HUDEP-2 (cell line): ENCODE results near the gene NBPF11.
"Not testable (repeated sequence)": the region's sequence is repeated elsewhere in the genome, so short reads cannot be mapped to it uniquely, and the experiment has no call there.

Source experiments
- DNase-seq, 76 experiments: peaks; one replicate each; lab custom pipeline; 2025; ENCODE audit not compliant: unreplicated experiment in 76 of 76; lab: John Stamatoyannopoulos, UW

The NBPF11 gene

DNA sequence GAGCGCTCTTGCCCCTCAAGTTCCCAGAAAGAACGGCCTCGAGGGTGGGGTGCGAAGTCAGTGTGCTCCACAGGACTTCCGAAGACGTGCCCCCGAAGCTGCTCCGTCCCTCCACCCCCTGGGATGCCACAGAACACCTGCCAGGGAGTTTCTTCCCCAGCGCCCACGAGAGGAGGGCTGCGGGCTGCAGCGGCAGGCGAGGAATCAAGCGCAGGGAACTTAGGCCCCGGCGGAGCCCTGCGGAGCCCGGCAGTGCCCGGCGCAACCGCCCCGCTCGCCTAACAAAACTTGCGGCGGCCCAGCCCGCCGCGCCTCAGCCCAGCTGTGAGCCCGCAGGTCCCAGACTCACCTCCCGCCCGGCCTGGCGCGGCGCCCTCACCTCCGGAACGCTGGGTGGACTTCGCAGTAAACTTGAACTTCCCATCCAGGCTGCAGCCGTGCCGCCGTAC lies 686 bp downstream of the NBPF11 start:
- peak in 14 of 76 experiments; percentile 4 to 30 (median 19) for DNase-seq

DNA sequence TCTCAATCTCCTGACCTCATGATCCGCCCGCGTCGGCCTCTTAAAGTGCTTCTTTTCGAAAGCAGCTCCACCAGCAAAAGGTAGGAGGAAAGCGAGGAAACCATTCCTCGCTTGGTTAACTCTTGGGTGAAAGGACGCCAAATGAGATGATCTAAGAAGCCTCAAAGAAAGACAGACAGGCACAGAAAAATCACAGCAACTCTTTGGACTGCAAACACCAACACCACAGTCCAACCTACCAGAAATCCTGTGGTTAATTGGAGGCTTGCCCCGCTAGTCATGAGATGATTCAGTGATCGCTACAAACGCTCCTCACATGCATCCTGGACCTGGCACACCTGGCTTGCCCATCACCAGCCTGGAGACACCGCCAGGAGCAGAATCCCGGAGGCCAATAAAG lies 1.1 kb downstream of the NBPF11 start:
- not testable (repeated sequence) for DNase-seq

DNA sequence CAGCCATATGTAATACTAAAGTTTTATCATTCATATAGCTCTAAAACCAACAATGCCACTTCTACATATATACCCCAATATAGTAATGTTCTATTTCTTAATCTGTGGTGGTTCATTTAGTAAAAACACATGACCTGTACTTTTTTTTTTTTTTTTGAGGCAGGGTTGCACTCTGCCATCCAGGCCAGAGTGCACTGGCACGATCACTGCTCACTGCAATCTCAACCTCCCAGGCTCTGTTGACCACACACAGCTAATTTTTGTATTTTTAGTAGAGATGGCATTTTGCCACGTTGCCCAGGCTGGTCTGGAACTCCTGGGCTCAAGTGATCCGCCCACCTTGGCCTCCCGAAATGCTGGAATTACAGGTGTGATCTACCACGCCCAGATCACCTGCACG lies 2.1 kb downstream of the NBPF11 start:
- peak in 2 of 76 experiments; percentile 1 to 7 for DNase-seq

DNA sequence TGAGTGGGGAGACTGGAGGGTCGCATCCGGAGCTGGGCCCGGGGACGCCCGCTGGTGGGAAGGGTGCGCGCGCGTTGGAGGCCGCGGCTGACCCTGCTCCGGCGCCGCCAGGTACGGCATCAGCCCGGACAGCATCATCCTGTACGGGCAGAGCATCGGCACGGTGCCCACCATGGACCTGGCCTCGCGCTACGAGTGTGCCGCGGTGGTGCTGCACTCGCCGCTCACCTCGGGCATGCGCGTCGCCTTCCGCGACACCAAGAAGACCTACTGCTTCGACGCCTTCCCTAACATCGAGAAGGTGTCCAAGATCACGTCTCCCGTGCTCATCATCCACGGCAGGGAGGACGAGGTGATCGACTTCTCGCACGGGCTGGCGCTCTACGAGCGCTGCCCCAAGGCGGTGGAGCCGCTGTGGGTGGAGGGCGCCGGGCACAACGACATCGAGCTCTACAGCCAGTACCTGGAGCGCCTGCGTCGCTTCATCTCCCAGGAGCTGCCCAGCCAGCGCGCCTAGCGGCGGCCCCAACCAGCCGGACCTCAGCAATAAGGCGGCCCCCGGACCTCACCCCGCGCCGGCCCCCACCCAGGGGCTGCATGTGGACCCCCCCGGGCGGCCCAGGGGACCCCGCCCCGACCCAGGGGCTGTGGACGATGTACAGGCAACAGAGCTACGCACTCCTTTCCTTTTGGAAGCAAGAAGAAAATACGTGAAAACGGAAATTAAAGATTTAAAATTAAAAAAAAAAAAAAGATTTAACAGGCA lies 2.8 kb downstream of the NBPF11 start:
- not testable (repeated sequence) for DNase-seq

DNA sequence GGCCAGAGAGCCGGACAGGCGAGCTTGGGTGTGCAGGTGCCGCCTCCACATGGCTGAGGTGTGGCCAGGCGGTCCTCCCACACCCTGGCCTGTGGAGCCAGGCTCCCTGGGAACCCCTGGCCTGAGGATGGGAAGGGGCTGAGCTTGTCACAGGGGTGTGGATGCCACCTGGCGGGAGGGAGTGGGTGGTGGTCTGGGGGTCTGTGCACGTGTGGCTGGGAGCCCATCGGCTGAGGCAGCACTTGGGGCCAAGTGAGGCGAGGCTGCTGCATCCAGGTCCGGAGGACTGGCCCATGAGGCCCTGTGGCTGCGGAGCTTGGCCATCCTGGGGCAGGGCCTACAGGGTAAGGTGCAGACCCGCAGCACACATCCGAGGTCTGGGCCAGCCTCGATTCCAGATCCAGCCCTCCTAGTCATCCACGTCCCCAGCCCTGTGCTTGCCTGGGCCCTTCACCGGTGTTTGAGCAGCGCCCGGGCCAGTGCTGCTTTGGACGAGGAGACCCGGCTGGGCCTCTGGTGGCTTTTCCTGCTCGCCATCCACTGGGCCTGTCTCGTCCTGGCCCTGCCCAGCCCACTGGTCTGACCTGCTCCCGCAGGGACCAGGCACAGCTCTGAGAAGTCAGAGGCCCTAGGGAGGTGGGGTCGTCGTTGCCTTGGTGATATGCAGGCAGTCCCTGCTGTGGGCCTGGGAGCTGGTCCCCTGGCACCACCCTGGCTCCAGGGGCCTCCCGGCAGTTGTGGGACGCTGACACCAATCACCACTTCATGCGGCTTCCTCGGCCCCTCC lies 4.8 kb downstream of the NBPF11 start:
- not testable (repeated sequence) for DNase-seq

DNA sequence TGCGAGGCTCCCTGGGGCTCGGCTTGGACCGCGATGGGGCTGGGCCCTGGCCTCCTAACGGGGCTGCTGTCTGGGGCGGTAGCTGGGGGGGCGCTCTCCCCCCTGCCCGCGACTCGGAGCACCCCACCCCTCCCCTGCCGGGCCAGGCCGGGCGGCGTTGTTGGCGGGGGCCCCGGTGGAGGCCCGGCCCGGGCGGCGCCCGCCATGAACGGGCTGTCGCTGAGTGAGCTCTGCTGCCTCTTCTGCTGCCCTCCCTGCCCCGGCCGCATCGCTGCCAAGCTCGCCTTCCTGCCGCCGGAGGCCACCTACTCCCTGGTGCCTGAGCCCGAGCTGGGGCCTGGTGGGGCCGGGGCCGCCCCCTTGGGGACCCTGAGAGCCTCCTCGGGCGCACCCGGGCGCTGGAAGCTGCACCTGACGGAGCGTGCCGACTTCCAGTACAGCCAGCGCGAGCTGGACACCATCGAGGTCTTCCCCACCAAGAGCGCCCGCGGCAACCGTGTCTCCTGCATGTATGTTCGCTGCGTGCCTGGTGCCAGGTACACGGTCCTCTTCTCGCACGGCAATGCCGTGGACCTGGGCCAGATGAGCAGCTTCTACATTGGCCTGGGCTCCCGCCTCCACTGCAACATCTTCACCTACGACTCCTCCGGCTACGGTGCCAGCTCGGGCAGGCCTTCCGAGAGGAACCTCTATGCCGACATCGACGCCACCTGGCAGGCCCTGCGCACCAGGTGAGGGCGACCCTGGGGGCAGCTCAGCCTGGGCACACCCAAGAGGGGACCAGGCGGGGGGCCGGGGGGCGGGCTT lies 5.7 kb downstream of the NBPF11 start:
- not testable (repeated sequence) for DNase-seq

DNA sequence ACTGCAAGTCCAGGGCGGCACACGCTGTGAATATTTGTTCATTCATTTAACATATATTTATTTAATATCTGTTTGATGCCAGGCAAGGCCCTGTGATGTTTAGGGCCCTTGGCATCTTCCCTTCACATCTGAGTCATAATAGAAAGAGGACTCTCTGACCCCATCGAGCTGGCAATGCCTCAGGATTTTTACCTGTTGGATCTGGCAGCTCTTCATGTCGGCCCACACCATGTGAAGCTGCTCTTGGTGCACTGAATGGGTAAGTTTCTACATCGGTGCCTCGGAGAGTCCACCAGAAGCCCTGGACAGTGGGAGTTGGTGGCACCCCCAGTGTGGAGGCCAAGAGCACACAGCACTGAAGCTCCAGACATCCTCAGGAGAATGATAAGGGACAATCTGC lies 8.9 kb downstream of the NBPF11 start:
- DNase-seq, result not testable (repeated sequence)

DNA sequence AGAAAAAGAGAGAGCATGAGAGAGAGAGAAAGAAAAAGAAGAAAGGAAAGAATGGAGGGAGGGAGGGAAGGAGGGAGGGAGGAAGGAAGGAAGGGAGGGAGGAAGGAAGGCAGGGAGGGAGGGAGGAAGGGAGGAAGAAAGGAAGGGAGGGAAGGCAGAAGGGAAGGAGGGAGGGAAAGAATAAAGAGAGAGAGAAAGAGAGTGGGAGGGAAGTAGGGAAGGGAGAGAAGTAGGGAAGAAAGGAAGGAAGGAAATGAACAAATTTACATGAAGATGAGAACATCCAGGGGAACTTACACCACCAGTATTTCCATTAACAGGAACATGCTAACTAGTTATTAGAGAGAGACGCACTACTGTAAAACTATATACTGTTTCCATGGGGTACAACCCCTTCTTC lies 10.1 kb downstream of the NBPF11 start:
- not testable (repeated sequence) for DNase-seq

DNA sequence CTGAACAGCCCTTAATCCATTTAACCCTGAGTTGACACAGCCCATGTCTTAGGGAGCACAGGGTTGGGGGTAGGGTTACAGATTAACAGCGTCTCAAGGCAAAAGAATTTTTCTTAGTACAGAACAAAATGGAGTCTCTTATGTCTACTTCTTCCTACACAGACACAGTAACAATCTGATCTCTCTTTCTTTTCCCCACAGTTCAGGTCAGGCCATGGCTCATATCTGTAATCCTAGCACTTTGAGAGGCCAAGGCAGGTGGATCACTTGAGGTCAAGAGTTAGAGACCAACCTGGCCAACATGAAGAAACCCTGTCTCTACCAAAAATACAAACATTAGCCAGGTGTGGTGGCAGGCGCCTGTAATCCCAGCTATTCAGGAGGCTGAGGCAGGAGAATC lies 13.5 kb downstream of the NBPF11 start:
- DNase-seq, result not testable (repeated sequence)

DNA sequence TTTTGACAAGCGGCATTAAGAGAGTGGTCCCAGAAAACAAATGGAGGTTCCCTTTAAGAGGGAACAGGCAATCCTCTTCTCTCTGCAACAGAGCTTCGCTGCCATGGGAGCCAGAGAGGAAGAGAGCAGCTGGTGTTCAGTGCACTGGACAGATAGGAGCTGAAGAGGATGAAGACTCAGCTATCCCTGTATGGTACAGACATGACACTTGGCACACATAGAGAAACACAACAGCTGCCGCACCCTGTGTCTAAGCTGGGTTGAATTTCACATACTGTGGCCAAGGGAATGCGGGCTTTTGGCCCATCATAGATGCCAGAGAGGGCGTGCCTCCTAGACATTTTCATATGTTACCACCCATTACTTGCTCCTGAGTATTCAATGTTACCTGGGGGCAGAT lies 29.7 kb downstream of the NBPF11 start:
- DNase-seq, result not testable (repeated sequence)

DNA sequence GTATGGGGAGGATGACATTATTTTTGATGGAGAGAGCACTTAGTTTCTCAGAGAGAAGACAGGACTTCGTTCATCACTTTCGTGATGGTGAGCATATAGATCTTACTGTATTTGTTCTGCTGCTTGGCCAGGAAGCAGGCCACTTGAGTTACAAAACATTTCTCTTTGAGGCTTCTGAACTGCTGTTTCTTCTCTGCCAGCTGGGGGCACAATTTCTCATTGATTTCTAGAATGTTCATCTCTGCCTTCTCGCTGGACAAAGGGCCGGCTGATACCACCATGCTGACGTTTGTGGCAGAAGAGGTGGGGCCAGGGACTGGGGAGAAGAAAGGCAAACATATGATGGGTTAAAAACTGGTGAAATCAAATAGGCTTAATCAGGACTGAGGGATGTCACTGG lies 31.7 kb downstream of the NBPF11 start:
- DNase-seq, result peak in 5 of 76 experiments; percentile 1 to 36 (median 3)

DNA sequence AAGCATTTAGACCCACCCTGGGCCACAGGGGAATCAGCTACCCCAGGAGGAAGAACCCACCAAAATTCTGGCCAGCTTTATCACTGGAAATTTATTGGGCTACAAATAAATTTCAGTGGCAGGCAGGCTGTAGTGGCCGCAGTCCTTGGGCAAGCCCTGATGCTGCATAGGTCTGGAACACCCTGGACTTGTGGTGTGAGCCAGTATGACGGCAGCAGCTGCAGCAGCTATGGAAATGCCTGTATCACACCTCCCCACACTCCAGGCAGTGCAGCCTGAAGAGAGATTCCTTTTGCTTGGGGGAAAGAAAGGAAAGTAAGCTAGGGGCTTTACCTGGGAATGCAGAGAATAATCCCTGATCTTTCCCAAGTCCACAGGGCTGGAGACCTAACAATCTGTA lies 56.3 kb downstream of the NBPF11 start:
- not testable (repeated sequence) for DNase-seq

DNA sequence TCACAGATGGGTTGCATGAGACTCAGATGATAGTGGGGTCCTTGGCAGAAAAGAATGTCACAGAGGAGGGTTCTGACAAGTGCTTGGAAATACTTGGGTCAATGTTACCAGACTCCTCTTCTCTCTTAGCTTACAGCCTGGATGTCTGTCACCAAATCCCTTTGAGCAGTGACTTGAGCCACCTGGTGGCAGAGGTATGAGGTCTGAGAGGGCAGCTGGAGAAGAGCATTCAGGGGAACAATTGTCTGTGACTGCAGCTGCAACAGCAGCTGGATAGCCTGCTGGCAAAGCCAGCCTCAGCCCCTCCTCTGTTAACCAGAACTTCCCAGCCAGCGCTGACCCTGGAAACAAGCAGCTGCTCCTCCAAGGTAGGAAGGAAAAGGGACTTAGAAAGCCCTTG lies 65.9 kb downstream of the NBPF11 start:
- peak in 3 of 76 experiments; percentile 1 to 6 (median 3) for DNase-seq

DNA sequence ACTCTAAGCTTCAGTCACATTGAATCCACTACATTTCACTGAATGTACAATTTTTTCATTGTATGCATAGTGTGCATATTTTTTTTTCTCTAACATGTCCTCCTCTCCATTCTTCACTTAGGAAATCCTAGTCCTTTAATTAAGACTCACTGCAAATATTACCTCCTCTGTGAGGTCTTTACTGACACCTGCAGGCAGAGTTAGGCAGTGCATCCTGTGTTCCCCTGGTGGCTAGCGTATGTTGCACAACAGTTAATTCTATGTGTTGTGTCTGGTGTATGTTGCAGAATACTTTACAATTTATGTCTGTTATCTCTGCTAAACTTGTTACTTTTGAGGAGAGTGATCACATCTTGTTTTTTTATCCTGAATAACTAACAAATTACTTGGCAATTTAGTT lies 70.9 kb downstream of the NBPF11 start:
- not testable (repeated sequence) for DNase-seq

DNA sequence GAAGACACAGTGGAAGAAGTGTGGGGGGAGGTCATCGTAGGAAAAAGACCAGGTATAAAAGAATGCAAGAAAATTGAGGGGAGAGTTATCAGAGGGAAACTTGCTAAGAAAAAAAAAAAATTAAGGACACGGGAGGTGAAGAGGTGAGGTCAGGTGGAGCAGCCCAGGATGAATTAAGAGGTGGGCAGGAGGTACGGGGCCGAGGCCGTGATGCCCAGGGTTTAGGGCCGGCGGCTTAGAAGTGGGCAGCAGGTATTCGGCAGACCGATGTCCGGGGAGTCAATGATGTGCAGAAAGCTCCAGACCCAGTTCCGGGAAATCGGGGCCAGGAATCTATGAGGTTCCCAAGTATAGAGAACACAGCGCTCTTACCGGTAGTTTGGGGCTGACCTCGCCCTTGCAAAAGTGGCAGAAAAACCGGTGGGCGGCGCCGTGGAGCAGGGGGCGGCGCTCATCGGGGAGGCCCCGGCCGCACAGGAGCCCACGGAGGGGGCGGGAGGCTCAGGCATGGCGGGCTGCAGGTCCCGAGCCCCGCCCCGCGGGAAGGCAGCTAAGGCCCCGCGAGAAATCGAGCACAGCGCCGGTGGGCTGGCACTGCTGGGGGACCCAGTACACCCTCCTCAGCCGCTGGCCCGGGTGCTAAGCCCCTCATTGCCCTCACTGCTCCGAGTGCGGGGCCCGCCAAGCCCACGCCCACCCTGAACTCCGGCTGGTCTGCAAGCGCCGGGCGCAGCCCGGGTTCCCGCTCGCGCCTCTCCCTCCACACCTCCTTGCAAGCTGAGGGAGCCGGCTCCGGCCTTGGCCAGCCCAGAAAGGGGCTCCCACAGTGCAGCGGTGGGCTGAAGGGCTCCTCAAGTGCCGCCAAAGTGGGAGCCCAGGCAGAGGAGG lies 73.2 kb downstream of the NBPF11 start:
- not testable (repeated sequence) for DNase-seq

DNA sequence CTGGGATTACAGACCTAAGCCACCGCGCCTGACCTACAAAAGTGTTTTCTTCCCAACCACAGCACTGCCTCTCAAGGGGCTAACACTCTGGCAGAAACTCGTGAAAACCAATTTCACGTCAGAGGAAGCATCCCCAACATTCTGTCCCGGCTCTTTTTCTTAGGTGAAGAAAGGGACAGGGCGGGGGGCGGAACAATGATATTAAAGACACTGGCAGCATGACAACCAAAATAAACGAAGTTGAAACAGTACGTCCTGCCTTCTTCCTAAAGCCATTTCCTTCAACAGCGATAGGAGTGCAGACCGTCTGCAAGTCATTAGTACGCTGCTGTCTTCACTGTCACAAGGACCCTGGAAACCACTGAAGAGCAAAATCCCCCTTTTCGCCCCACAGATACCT lies 74.0 kb downstream of the NBPF11 start:
- not testable (repeated sequence) for DNase-seq

DNA sequence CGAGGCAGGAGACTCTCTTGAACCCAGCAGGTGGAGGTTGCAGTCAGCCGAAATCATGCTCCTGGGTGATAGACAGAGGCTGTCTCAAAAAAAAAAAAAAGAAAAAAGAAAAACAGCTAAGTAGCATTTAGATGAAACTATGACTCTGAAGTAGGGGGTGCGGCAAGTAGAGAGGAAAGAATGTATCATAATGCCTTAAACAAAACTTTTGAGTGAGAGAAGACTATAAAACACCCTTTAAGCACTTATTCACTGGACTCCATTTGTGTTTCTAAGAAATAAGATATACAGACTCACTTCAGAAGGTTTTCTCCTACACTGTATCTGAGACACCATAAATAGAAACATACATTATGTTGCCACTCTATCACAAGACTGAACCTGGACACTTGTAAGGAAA lies 74.6 kb downstream of the NBPF11 start:
- DNase-seq, result not testable (repeated sequence)

DNA sequence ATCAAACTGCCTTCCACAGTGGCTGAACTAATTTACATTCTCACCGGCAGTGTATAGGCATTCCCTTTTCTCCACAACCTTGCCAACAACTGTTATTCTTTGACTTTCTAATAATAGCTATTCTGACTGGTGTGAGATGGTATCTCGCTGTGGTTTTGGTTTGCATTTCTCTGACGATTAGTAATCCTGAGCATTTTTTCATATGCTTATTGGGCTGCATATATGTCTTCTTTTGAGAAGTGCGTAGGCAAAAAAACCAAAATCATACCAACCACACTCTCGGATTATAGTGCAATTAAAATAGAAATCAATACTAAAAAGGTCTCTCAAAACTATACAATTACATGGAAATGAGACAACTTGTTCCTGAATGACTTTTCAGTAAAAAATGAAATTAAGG lies 78.7 kb downstream of the NBPF11 start:
- not testable (repeated sequence) for DNase-seq

DNA sequence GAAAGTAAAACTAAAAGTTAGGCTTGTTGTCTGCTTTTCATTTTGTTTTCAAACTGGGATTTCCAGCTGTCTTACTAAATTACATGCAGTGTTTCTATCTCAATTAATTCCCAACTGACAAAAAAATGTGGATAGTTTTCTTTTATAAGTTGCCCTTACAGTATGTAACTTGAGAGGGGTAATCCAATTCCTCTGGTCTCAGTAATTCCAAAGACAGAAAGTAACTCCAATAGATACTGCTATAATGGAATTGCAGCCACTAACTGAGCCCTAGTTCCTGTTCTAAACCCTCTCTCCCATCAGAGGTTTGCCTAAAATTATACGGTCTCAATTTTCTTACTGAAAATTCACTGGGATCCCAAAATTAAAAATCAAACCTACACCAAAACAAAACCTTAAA lies 83.5 kb downstream of the NBPF11 start:
- not testable (repeated sequence) for DNase-seq

DNA sequence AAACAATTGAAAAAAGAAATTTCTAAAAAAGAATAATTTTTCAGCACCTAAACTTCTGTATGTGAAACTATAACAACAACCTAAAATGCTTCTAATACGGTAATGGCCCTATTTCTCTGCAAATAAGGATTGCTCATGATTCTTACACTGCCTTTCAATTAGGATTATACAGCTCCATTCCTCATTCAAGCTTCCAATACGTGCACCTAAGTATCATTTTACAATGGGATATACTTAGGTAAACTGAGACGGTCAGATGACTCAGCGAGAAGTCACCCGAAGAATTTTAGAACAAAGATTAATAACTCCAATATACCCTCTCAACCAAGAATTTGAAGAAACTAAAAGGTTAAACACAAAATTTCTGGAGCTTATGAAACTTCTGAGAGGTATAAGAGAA lies 83.9 kb downstream of the NBPF11 start:
- not testable (repeated sequence) for DNase-seq
